NCI-H1694 (cell line): ENCODE measurements around the gene INPPL1.
"Not testable (repeated sequence)": the region's sequence is repeated elsewhere in the genome, so short reads cannot be mapped to it uniquely, and the experiment has no call there.

Source experiments
- DNase-seq: peaks from one replicate; lab custom pipeline; 2025; lab: John Stamatoyannopoulos, UW

INPPL1 gene

GRCh38 chr11:72224564-72225410 is at the start of gene INPPL1:
Gene INPPL1, plus strand, starts transcription at chr11:72224767. Its CDS starts 218 bp downstream, at chr11:72224985.
- DNase-seq: no peak

- no peak for DNase-seq
Measured at GRCh38 chr11:72177656-72178055, 46.9 kb upstream of the INPPL1 start.

- no peak for DNase-seq
Measured at GRCh38 chr11:72179049-72179803, 45.3 kb upstream of the INPPL1 start.

GRCh38 chr11:72179804-72180396 is 44.7 kb upstream of the INPPL1 start:
- no peak for DNase-seq

- DNase-seq: not testable (repeated sequence)
Measured at GRCh38 chr11:72180892-72181552, 43.5 kb upstream of the INPPL1 start.

GRCh38 chr11:72181553-72181958 is 43.0 kb upstream of the INPPL1 start:
- DNase-seq: not testable (repeated sequence)

- no peak for DNase-seq
Measured at GRCh38 chr11:72188267-72188666, 36.3 kb upstream of the INPPL1 start.

- DNase-seq: no peak
Measured at GRCh38 chr11:72189455-72190250, 34.9 kb upstream of the INPPL1 start.

GRCh38 chr11:72190631-72191071 is 33.9 kb upstream of the INPPL1 start:
- DNase-seq: no peak

- no peak for DNase-seq
Measured at GRCh38 chr11:72191961-72192381, 32.6 kb upstream of the INPPL1 start, which contains the start of gene FOLR1. Gene FOLR1, plus strand, starts transcription at chr11:72192140. Its CDS starts 34 bp downstream, at chr11:72192174.

GRCh38 chr11:72195518-72196270 is 28.9 kb upstream of the INPPL1 start:
- no peak for DNase-seq

GRCh38 chr11:72201445-72201844 is 23.1 kb upstream of the INPPL1 start:
- not testable (repeated sequence) for DNase-seq

GRCh38 chr11:72202571-72202970 is 22.0 kb upstream of the INPPL1 start:
- no peak for DNase-seq

- DNase-seq: no peak
Measured at GRCh38 chr11:72203163-72203562, 21.4 kb upstream of the INPPL1 start.

- DNase-seq: no peak
Measured at GRCh38 chr11:72204886-72205285, 19.7 kb upstream of the INPPL1 start.

GRCh38 chr11:72206794-72207193 is 17.8 kb upstream of the INPPL1 start:
- DNase-seq: not testable (repeated sequence)

GRCh38 chr11:72208281-72208680 is 16.3 kb upstream of the INPPL1 start:
- no peak for DNase-seq

- DNase-seq: no peak
Measured at GRCh38 chr11:72209101-72209500, 15.5 kb upstream of the INPPL1 start.

- DNase-seq: no peak
Measured at GRCh38 chr11:72216638-72217037, 7.9 kb upstream of the INPPL1 start, which contains the start of gene FOLR2. Gene FOLR2, plus strand, starts transcription at chr11:72216794. Its CDS starts 1,791 bp downstream, at chr11:72218585.

- DNase-seq: no peak
Measured at GRCh38 chr11:72217841-72218240, 6.7 kb upstream of the INPPL1 start.
